K562 (cell line): Measurements from ENCODE around the gene IZUMO4. TPM values are rescaled to one million over a fixed set of nuclear protein-coding genes. Genes with fewer than 3 reads are reported as not detected.

Experiments used
- MAZ ChIP-seq, 2 experiments: fragments of 450-650 bp in 1 of 2; sonication (generic) in 1 of 2; formaldehyde crosslinking; IDR thresholded peaks in 1 of 2; conservative IDR thresholded peaks in 1 of 2; 2 replicates each; pipeline versions ENCODE4 v1.4.0 to v1.5.0; 2020; ENCODE audit warnings: mild to moderate bottlenecking in 1 of 2, missing genetic modification reagents in 1 of 2
- MBD1 ChIP-seq: fragments of 250-450 bp; sonication (Bioruptor Pico); IDR thresholded peaks from 2 replicates; pipeline ENCODE4 v1.8.0; 2022; ENCODE audit warnings: inconsistent platforms
- PCBP1 ChIP-seq: fragments of 200-400 bp; formaldehyde crosslinking; IDR thresholded peaks from 2 replicates; pipeline ENCODE4 v1.6.1; 2018; ENCODE audit warnings: mild to moderate bottlenecking, low read depth, low read length; ENCODE audit not compliant: poor library complexity, severe bottlenecking
- POLR3G ChIP-seq: IDR thresholded peaks from 2 replicates; pipeline ENCODE4 v1.6.1; 2011; ENCODE audit not compliant: insufficient read length, insufficient replicate concordance; ENCODE audit errors: extremely low read depth
- PRMT5 ChIP-seq: sonication (generic); formaldehyde crosslinking; IDR thresholded peaks from 2 replicates; pipeline ENCODE4 v1.5.0; 2020; ENCODE audit warnings: missing genetic modification reagents
- REST ChIP-seq, 2 experiments: fragments of 450-650 bp; formaldehyde crosslinking in 1 of 2; IDR thresholded peaks; 2 replicates each; pipeline versions ENCODE4 v1.4.0 to v1.6.1; 2014 to 2020; ENCODE audit warnings: mild to moderate bottlenecking in 2 of 2, borderline replicate concordance in 1 of 2, low read depth in 1 of 2
- RNF219 ChIP-seq: fragments of 250-450 bp; sonication (Bioruptor Pico); IDR thresholded peaks from 2 replicates; pipeline ENCODE4 v1.5.0; 2022; ENCODE audit warnings: mild to moderate bottlenecking
- SETDB1 ChIP-seq: IDR thresholded peaks from one replicate; pipeline ENCODE4 v1.6.1; 2012; ENCODE audit warnings: low read length, control low read depth, inconsistent platforms
- ZBTB43 ChIP-seq: sonication (generic); formaldehyde crosslinking; IDR thresholded peaks from 2 replicates; pipeline ENCODE4 v1.8.0; 2023; ENCODE audit warnings: mild to moderate bottlenecking, missing genetic modification reagents
- polyA plus RNA-seq, 8 experiments: library from polyadenylated mRNA; depleted of rRNA in 4 of 8; stranded (reverse) in 5 of 8; unstranded in 3 of 8; fragments of >200 nt; fragmentation: Nextera tagmentation in 2 of 8; fragmentation: Illumina TruSeq in 1 of 8; extraction: Ambion mirVana in 2 of 8; extraction: Trizol in 1 of 8; gene quantifications; 2 replicates each; pipeline versions ENCODE4 v1.2.1 to v1.2.3, GENCODE V29; 2011 to 2014; ENCODE audit warnings: inconsistent platforms in 1 of 8, missing spikeins in 1 of 8
- total RNA-seq, 7 experiments: library from RNA; depleted of rRNA in 6 of 7; stranded (reverse); fragments of >200 nt in 6 of 7; fragmentation: Illumina TruSeq in 2 of 7; extraction: Trizol in 2 of 7; gene quantifications; 2 replicates each; pipeline versions ENCODE4 v1.2.1 to v1.2.3, GENCODE V29; 2011 to 2021; ENCODE audit warnings: low replicate concordance in 1 of 7
- TF ChIP-seq, protein P1 (sequence below), 3 experiments: fragments of 200-800 bp in 1 of 3; sonication (Bioruptor generic) in 1 of 3; sonication (generic) in 1 of 3; formaldehyde crosslinking in 1 of 3; IDR thresholded peaks; 2 replicates each; pipeline versions ENCODE4 v1.6.1 to v1.8.0; 2016 to 2022; ENCODE audit warnings: mild to moderate bottlenecking in 2 of 3, missing compliant biosample characterization in 2 of 3, missing genetic modification characterization in 2 of 3, missing genetic modification reagents in 1 of 3

The IZUMO4 gene
- total and polyA plus RNA-seq, 9 of the 15 experiments (the other 6 are each of a cell fraction or from before 2014, with no cell fraction given) = 0.07 to 3.9 (median 1.2) TPM

DNA sequence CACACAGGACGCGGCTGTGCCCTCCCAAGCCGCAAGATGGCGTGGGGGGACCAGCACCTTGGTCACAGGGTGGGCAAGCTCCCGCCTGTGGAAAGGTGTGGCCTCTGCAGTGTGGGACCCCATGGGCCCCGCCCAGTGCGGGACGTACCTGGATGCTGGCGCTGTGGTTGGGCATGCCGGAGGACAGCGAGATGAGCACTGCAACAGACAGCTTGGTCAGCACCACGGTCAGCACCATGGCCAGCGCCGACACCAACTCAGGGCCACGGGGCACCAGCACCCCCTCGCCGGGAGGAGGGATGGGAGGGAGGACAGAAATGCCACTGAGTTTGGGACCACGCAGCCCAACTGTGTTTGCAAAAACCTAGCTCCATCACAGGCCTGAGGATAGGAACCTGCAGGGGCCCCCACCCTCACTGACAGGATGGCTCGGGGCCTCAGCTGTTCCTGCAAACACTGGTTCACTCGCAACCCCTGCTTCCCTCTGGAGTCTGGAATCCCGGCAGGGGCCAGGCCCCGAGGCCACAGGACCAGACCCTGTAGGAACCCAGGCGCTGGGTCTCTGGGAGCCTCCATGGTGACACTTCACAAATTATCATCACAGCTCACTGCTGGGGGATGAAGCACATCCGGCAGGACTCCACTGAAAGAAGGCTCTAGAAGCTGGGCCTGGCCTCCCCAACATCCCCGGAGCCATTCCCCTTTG lies 27.1 kb downstream of the IZUMO4 start (continued):
- no peak for TF ChIP-seq MAZ (CRISPR knock-in tag; conservative IDR thresholded peaks at IDR 0.05 in 1 of 2, IDR thresholded peaks at IDR 0.05 in 1 of 2)
- no peak for TF ChIP-seq RNF219
- TF ChIP-seq, protein P1, sequence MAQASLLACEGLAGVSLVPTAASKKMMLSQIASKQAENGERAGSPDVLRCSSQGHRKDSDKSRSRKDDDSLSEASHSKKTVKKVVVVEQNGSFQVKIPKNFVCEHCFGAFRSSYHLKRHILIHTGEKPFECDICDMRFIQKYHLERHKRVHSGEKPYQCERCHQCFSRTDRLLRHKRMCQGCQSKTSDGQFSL (CRISPR knock-in tag; IDR thresholded peaks at IDR 0.05) = 0 out of 2 replicates have a peak, but pooled peaks have one; percentile 34
- TF ChIP-seq, protein P1 (tag; IDR thresholded peaks at IDR 0.05) = no peak
- TF ChIP-seq PCBP1 = no peak
- TF ChIP-seq PRMT5 = no peak
- TF ChIP-seq SETDB1 = no peak
- no peak for TF ChIP-seq ZBTB43 (CRISPR knock-in tag)
- TF ChIP-seq REST (IDR thresholded peaks at IDR 0.05; ENCODE audit: borderline replicate concordance) = peak; percentile 95
- peak; percentile 91 for TF ChIP-seq REST (CRISPR knock-in tag; IDR thresholded peaks at IDR 0.05; ENCODE audit: low read depth)
- no peak for TF ChIP-seq POLR3G
- TF ChIP-seq MBD1 (CRISPR knock-in tag) = no peak
